ENCODE measurements around the gene INSC.

The INSC gene

GRCh38 chr11:15208378-15209222 is 93.9 kb downstream of the INSC start:
- no peak overlapping the region for H3K4me3 ChIP-seq (ENCODE audit: low read length)
- H3K27me3 ChIP-seq (ENCODE audit: control insufficient read depth, insufficient read depth, low read length), result no peaks in the 10 kb centered on the region
- no peak overlapping the region for H3K9ac ChIP-seq (ENCODE audit: low read length)
- no peaks in the 10 kb centered on the region for H3K36me3 ChIP-seq (ENCODE audit: control insufficient read depth, low read depth, low read length)
- H3K9me3 ChIP-seq (ENCODE audit: control insufficient read depth, low read depth, low read length), result no peaks in the 10 kb centered on the region
- no peak overlapping the region for H3K27ac ChIP-seq (ENCODE audit: low read length)
- no peaks in the 10 kb centered on the region for H3K4me1 ChIP-seq (ENCODE audit: control insufficient read depth, low read depth, low read length)

- H3K36me3 ChIP-seq (ENCODE audit: control insufficient read depth, low read depth, low read length), result no peaks in the 10 kb centered on the region
- H3K27me3 ChIP-seq (ENCODE audit: control insufficient read depth, insufficient read depth, low read length), result no peaks in the 10 kb centered on the region
- H3K4me3 ChIP-seq (ENCODE audit: low read length), result no peak overlapping the region
- no peak overlapping the region for H3K27ac ChIP-seq (ENCODE audit: low read length)
- H3K9me3 ChIP-seq (ENCODE audit: control insufficient read depth, low read depth, low read length), result no peaks in the 10 kb centered on the region
- no peak overlapping the region for H3K9ac ChIP-seq (ENCODE audit: low read length)
- H3K4me1 ChIP-seq (ENCODE audit: control insufficient read depth, low read depth, low read length), result no peaks in the 10 kb centered on the region
These were observed 98.2 kb downstream of the INSC start for GRCh38 chr11:15212876-15213275.

GRCh38 chr11:15213471-15214231 is 98.9 kb downstream of the INSC start:
- no peak overlapping the region for H3K4me3 ChIP-seq (ENCODE audit: low read length)
- no peaks in the 10 kb centered on the region for H3K36me3 ChIP-seq (ENCODE audit: control insufficient read depth, low read depth, low read length)
- no peaks in the 10 kb centered on the region for H3K9me3 ChIP-seq (ENCODE audit: control insufficient read depth, low read depth, low read length)
- H3K27me3 ChIP-seq (ENCODE audit: control insufficient read depth, insufficient read depth, low read length), result no peaks in the 10 kb centered on the region
- H3K4me1 ChIP-seq (ENCODE audit: control insufficient read depth, low read depth, low read length), result no peaks in the 10 kb centered on the region
- no peak overlapping the region for H3K9ac ChIP-seq (ENCODE audit: low read length)
- H3K27ac ChIP-seq (ENCODE audit: low read length), result no peak overlapping the region

GRCh38 chr11:15215005-15215404 is 100.3 kb downstream of the INSC start:
- Histone ChIP-seq H3K27me3 (ENCODE audit: control insufficient read depth, insufficient read depth, low read length) (no peaks in the 10 kb centered on the region), H3K36me3 (ENCODE audit: control insufficient read depth, low read depth, low read length) (no peaks in the 10 kb centered on the region), H3K9me3 (ENCODE audit: control insufficient read depth, low read depth, low read length) (no peaks in the 10 kb centered on the region), H3K9ac (ENCODE audit: low read length) (no peak overlapping the region), H3K4me1 (ENCODE audit: control insufficient read depth, low read depth, low read length) (no peaks in the 10 kb centered on the region), H3K4me3 (ENCODE audit: low read length) (no peak overlapping the region), H3K27ac (ENCODE audit: low read length) (no peak overlapping the region)

- no peaks in the 10 kb centered on the region for H3K27me3 ChIP-seq (ENCODE audit: control insufficient read depth, insufficient read depth, low read length)
- no peaks in the 10 kb centered on the region for H3K36me3 ChIP-seq (ENCODE audit: control insufficient read depth, low read depth, low read length)
- H3K9ac ChIP-seq (ENCODE audit: low read length), result no peak overlapping the region
- no peaks in the 10 kb centered on the region for H3K4me1 ChIP-seq (ENCODE audit: control insufficient read depth, low read depth, low read length)
- no peak overlapping the region for H3K27ac ChIP-seq (ENCODE audit: low read length)
- H3K4me3 ChIP-seq (ENCODE audit: low read length), result no peak overlapping the region
- no peaks in the 10 kb centered on the region for H3K9me3 ChIP-seq (ENCODE audit: control insufficient read depth, low read depth, low read length)
These were observed 102.0 kb downstream of the INSC start for GRCh38 chr11:15216678-15217077.

- Histone ChIP-seq H3K9me3 (ENCODE audit: control insufficient read depth, low read depth, low read length) (no peaks in the 10 kb centered on the region), H3K9ac (ENCODE audit: low read length) (no peak overlapping the region), H3K27ac (ENCODE audit: low read length) (no peak overlapping the region), H3K4me1 (ENCODE audit: control insufficient read depth, low read depth, low read length) (no peaks in the 10 kb centered on the region), H3K36me3 (ENCODE audit: control insufficient read depth, low read depth, low read length) (no peaks in the 10 kb centered on the region), H3K27me3 (ENCODE audit: control insufficient read depth, insufficient read depth, low read length) (no peaks in the 10 kb centered on the region), H3K4me3 (ENCODE audit: low read length) (no peak overlapping the region)
These were observed 102.7 kb downstream of the INSC start for GRCh38 chr11:15217416-15217815.

GRCh38 chr11:15222777-15223176 is 108.1 kb downstream of the INSC start:
- Histone ChIP-seq H3K9me3 (ENCODE audit: control insufficient read depth, low read depth, low read length) (no peaks in the 10 kb centered on the region), H3K4me1 (ENCODE audit: control insufficient read depth, low read depth, low read length) (no peaks in the 10 kb centered on the region), H3K27ac (ENCODE audit: low read length) (no peak overlapping the region), H3K9ac (ENCODE audit: low read length) (no peak overlapping the region), H3K27me3 (ENCODE audit: control insufficient read depth, insufficient read depth, low read length) (no peaks in the 10 kb centered on the region), H3K4me3 (ENCODE audit: low read length) (no peak overlapping the region), H3K36me3 (ENCODE audit: control insufficient read depth, low read depth, low read length) (no peaks in the 10 kb centered on the region)

- Histone ChIP-seq H3K9me3 (ENCODE audit: control insufficient read depth, low read depth, low read length) (no peaks in the 10 kb centered on the region), H3K27me3 (ENCODE audit: control insufficient read depth, insufficient read depth, low read length) (no peaks in the 10 kb centered on the region), H3K9ac (ENCODE audit: low read length) (no peak overlapping the region), H3K36me3 (ENCODE audit: control insufficient read depth, low read depth, low read length) (no peaks in the 10 kb centered on the region), H3K4me1 (ENCODE audit: control insufficient read depth, low read depth, low read length) (no peaks in the 10 kb centered on the region), H3K4me3 (ENCODE audit: low read length) (no peak overlapping the region), H3K27ac (ENCODE audit: low read length) (no peak overlapping the region)
These were observed 108.6 kb downstream of the INSC start for GRCh38 chr11:15223318-15223717.

GRCh38 chr11:15224466-15224865 is 109.7 kb downstream of the INSC start:
- H3K27ac ChIP-seq (ENCODE audit: low read length), result no peak overlapping the region
- no peaks in the 10 kb centered on the region for H3K9me3 ChIP-seq (ENCODE audit: control insufficient read depth, low read depth, low read length)
- H3K4me1 ChIP-seq (ENCODE audit: control insufficient read depth, low read depth, low read length), result no peaks in the 10 kb centered on the region
- no peak overlapping the region for H3K4me3 ChIP-seq (ENCODE audit: low read length)
- H3K27me3 ChIP-seq (ENCODE audit: control insufficient read depth, insufficient read depth, low read length), result no peaks in the 10 kb centered on the region
- H3K9ac ChIP-seq (ENCODE audit: low read length), result no peak overlapping the region
- H3K36me3 ChIP-seq (ENCODE audit: control insufficient read depth, low read depth, low read length), result no peaks in the 10 kb centered on the region

GRCh38 chr11:15227011-15227410 is 112.3 kb downstream of the INSC start:
- Histone ChIP-seq H3K4me3 (ENCODE audit: low read length) (no peak overlapping the region), H3K27ac (ENCODE audit: low read length) (no peak overlapping the region), H3K9ac (ENCODE audit: low read length) (no peak overlapping the region), H3K27me3 (ENCODE audit: control insufficient read depth, insufficient read depth, low read length) (no peaks in the 10 kb centered on the region), H3K36me3 (ENCODE audit: control insufficient read depth, low read depth, low read length) (no peaks in the 10 kb centered on the region), H3K9me3 (ENCODE audit: control insufficient read depth, low read depth, low read length) (no peaks in the 10 kb centered on the region), H3K4me1 (ENCODE audit: control insufficient read depth, low read depth, low read length) (no peaks in the 10 kb centered on the region)

GRCh38 chr11:15228331-15228849 is 113.7 kb downstream of the INSC start:
- no peaks in the 10 kb centered on the region for H3K36me3 ChIP-seq (ENCODE audit: control insufficient read depth, low read depth, low read length)
- no peaks in the 10 kb centered on the region for H3K27me3 ChIP-seq (ENCODE audit: control insufficient read depth, insufficient read depth, low read length)
- H3K9ac ChIP-seq (ENCODE audit: low read length), result no peak overlapping the region
- H3K4me1 ChIP-seq (ENCODE audit: control insufficient read depth, low read depth, low read length), result no peaks in the 10 kb centered on the region
- H3K4me3 ChIP-seq (ENCODE audit: low read length), result no peak overlapping the region
- H3K9me3 ChIP-seq (ENCODE audit: control insufficient read depth, low read depth, low read length), result no peaks in the 10 kb centered on the region
- no peak overlapping the region for H3K27ac ChIP-seq (ENCODE audit: low read length)
